SU-DHL-6 (cell line): Measurements from ENCODE around the gene LTO1.
A peak's percentile ranks its signal among the peaks of the same experiment; 100 is the strongest.

Source experiments
- H2AFZ ChIP-seq: fragments of 200-600 bp; sonication (generic); 2 replicates; pipeline ENCODE4 v1.6.1; 2014; ENCODE audit warnings: low read depth, mild to moderate bottlenecking, moderate library complexity, mixed read lengths, antibody characterized with exemption, low read length; ENCODE audit not compliant: severe bottlenecking
- H3F3A ChIP-seq: fragments of 200-600 bp; shearing (Covaris generic); 2 replicates; pipeline ENCODE4 v1.6.0; 2016; ENCODE audit warnings: antibody characterized with exemption, mild to moderate bottlenecking; ENCODE audit not compliant: insufficient read depth
- H3K27ac ChIP-seq: fragments of 200-600 bp; sonication (generic); 2 replicates; pipeline ENCODE4 v1.5.1; 2016; ENCODE audit warnings: low read depth, mild to moderate bottlenecking, low read length, moderate library complexity, mixed read lengths
- H3K27me3 ChIP-seq: fragments of 200-600 bp; sonication (generic), shearing (Covaris generic); 2 replicates; pipeline ENCODE4 v1.6.0; 2014; ENCODE audit warnings: mild to moderate bottlenecking, low read length
- H3K36me3 ChIP-seq: fragments of 200-600 bp; sonication (generic); 2 replicates; pipeline ENCODE4 v1.6.1; 2014; ENCODE audit warnings: mild to moderate bottlenecking, low read length, mixed read lengths
- H3K4me2 ChIP-seq: fragments of 300-600, 200-600 bp; shearing (Covaris generic), sonication (generic); 2 replicates; pipeline ENCODE4 v1.6.0; 2014; ENCODE audit warnings: low read length, low read depth, mild to moderate bottlenecking; ENCODE audit not compliant: poor library complexity, severe bottlenecking
- H3K4me3 ChIP-seq: fragments of 200-600 bp; sonication (generic); 2 replicates; pipeline ENCODE4 v1.5.1; 2014; ENCODE audit warnings: antibody characterized with exemption, low read length, mild to moderate bottlenecking, mixed read lengths; ENCODE audit not compliant: insufficient read depth, poor library complexity, severe bottlenecking
- H3K79me2 ChIP-seq: fragments of 200-600 bp; sonication (generic); 2 replicates; pipeline ENCODE4 v1.6.1; 2014; ENCODE audit warnings: mild to moderate bottlenecking, low read length, moderate library complexity; ENCODE audit not compliant: insufficient read depth
- H3K9ac ChIP-seq: fragments of 200-600 bp; sonication (generic); 2 replicates; pipeline ENCODE4 v1.7.0; 2014; ENCODE audit warnings: mild to moderate bottlenecking, low read length
- H3K9me2 ChIP-seq: fragments of 200-600 bp; sonication (generic); replicated peaks from 2 replicates; pipeline ENCODE4 v1.6.1; 2014; ENCODE audit warnings: low read length; ENCODE audit not compliant: insufficient read depth
- H3K9me3 ChIP-seq: fragments of 200-600 bp; sonication (generic); 2 replicates; pipeline ENCODE4 v1.6.1; 2014; ENCODE audit warnings: low read length, mixed read lengths; ENCODE audit not compliant: insufficient read depth
- H4K20me1 ChIP-seq: fragments of 200-600 bp; sonication (generic); 2 replicates; pipeline ENCODE4 v1.6.1; 2014; ENCODE audit warnings: low read depth, mild to moderate bottlenecking, antibody characterized with exemption, low read length, moderate library complexity, mixed read lengths
- CTCF ChIP-seq: fragments of 200-600 bp; sonication (generic); IDR thresholded peaks from one replicate; pipeline ENCODE4 v1.5.1; 2017; ENCODE audit warnings: antibody characterized with exemption, mild to moderate bottlenecking, low read length, moderate library complexity; ENCODE audit not compliant: insufficient read depth, poor library complexity, severe bottlenecking
- EZH2phosphoT487 ChIP-seq: fragments of 200-600 bp; sonication (generic), shearing (Covaris generic); conservative IDR thresholded peaks from 2 replicates; pipeline ENCODE4 v1.6.1; 2018; ENCODE audit warnings: mild to moderate bottlenecking, antibody characterized with exemption, low read length, moderate library complexity, mixed read lengths

The LTO1 gene

GRCh38 chr11:69671734-69672465, 3.3 kb downstream of the LTO1 start:
- no peaks in the 10 kb centered on the region for H3K36me3 ChIP-seq
- H2AFZ ChIP-seq, result no peak overlapping the region
- H3K79me2 ChIP-seq, result peaks cover 24% of the 10 kb centered on the region
- H3K9me2 ChIP-seq, result no peaks in the 10 kb centered on the region
- no peak overlapping the region for H3K4me3 ChIP-seq
- H3K9ac ChIP-seq, result no peak overlapping the region
- H4K20me1 ChIP-seq, result no peaks in the 10 kb centered on the region; the same call in 1 of the 2 replicates
- no peak overlapping the region for H3K4me2 ChIP-seq
- H3F3A ChIP-seq, result no peaks in the 10 kb centered on the region
- no peaks in the 10 kb centered on the region for H3K9me3 ChIP-seq
- no peak for TF ChIP-seq EZH2phosphoT487
- TF ChIP-seq CTCF, result no peak
- H3K27me3 ChIP-seq, result no peaks in the 10 kb centered on the region
- H3K27ac ChIP-seq, result no peak overlapping the region

- H3K9ac ChIP-seq, result no peak overlapping the region
- TF ChIP-seq CTCF (peak; percentile 83), EZH2phosphoT487 (no peak)
- no peak overlapping the region for H3K4me2 ChIP-seq
- no peak overlapping the region for H3K4me3 ChIP-seq
- H3K79me2 ChIP-seq, result peaks cover 24% of the 10 kb centered on the region
- no peak overlapping the region for H3K27ac ChIP-seq
- H3K36me3 ChIP-seq, result no peaks in the 10 kb centered on the region
- no peaks in the 10 kb centered on the region for H3K27me3 ChIP-seq
- no peaks in the 10 kb centered on the region for H3K9me3 ChIP-seq
- H2AFZ ChIP-seq, result no peak overlapping the region
- H3K9me2 ChIP-seq, result no peaks in the 10 kb centered on the region
- no peaks in the 10 kb centered on the region for H3F3A ChIP-seq
- no peaks in the 10 kb centered on the region; the same call in 1 of the 2 replicates for H4K20me1 ChIP-seq
Measured at GRCh38 chr11:69670158-69670845, 4.9 kb downstream of the LTO1 start.

GRCh38 chr11:69669486-69669885, 5.7 kb downstream of the LTO1 start:
- Histone ChIP-seq H3K9me2 (no peaks in the 10 kb centered on the region), H3F3A (no peaks in the 10 kb centered on the region), H3K9ac (no peak overlapping the region), H2AFZ (no peak overlapping the region), H3K27me3 (no peaks in the 10 kb centered on the region), H3K36me3 (no peaks in the 10 kb centered on the region), H3K4me3 (no peak overlapping the region), H3K4me2 (no peak overlapping the region), H3K27ac (no peak overlapping the region), H3K9me3 (no peaks in the 10 kb centered on the region), H4K20me1 (no peaks in the 10 kb centered on the region; the same call in 1 of the 2 replicates), H3K79me2 (peaks cover 17% of the 10 kb centered on the region)
- TF ChIP-seq EZH2phosphoT487, result no peak
- TF ChIP-seq CTCF, result no peak
